ENCODE measurements around the gene SUMO3.

The SUMO3 gene

DNA sequence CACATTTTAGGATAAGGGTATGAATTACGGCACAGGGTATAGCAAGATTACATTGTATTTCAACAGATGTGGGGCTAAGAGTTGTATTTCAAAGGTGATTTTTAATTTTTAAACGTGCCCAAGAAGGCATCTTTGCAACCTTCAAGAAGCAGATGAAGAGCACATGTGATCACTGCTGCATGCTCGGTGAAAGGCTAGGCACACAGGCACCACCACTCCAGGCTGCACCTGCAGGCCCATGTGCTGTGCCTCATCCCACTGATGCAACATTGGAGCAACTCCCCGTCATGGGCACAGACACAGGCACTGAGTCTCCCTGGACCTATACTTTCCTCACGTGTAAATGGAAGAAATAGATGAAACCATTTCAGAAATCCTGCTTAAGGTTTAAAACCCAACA, 39.8 kb downstream of the SUMO3 start:
- DNase-seq: no peak

DNA sequence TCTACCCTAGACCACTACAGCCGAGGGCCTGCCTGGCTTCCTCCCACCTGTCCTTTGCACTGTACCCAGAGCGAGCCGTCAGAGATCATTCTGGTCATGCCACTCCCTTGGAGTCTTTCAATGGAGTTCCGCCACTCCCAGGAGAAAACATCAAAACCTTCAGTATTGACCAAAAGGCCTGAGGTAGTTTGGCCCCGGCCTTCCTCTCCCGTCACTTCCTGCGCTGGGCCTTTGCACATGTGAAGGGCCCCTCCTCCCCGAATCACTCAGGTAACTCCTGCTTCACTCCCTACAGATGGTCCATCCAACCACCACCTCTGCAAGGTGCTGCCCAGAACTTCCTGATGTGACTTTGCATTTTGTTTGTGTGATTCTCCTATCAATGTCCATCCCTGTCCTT, 42.9 kb downstream of the SUMO3 start:
- DNase-seq: no peak

DNA sequence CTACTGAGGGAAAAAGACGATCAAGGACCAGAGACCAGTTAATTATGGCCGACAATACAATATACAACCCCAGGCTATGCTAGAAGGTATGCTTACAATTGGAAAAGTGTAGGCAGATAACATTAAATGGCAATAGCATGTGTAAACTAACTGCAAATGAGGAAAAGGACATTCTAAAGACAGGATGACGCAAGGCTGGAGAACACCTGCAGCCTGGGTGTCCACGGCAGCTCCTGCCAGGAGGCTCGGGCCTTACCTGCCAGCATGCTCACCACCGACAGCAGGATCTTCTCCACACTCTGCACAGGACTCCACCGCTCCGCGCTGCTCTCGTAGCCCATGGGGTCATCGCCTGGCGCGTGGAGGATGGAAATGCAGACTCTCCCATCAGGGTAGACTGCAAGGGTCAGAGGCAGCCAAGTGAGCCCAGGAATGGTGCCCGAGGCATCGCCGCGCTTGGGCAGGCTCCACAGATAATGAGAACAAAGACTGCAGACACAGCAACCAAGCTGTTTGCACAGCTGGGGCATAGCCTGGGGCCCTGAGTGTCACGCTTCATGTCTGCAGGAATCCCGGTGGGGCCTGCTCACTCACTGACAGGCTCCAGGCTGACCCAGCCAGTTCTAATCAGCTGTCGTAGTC, 44.5 kb downstream of the SUMO3 start:
- DNase-seq: no peak

DNA sequence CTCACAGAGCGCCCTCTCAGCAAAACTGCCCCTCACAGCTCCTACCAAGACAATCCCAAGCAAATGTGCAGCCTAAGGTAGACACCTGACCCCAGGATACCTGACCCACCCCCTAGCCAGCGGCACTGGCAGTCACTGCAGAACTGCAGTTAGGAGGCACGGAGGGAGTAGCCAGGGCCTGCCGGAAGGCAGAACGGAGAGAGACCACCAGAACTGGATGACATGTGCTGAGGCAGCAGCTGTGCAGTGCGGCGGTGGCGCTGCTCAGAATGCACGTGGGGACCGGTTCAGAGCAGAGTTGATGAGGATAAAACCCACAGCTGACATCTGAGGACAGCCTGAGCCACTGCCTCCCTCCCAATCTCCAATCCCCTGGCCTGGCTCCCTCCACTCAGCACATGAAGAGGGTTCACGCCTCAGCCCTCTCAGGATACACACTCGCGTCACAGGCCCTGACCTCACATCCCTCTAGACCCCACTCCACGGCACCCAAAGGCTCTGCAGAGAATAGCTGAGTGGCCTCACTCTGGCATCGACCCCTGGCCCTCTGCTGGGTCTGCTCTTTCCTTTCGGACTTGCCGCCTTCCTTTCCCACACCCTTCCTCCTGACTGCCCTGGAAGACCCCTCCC, 45.9 kb downstream of the SUMO3 start:
- no peak for DNase-seq

DNA sequence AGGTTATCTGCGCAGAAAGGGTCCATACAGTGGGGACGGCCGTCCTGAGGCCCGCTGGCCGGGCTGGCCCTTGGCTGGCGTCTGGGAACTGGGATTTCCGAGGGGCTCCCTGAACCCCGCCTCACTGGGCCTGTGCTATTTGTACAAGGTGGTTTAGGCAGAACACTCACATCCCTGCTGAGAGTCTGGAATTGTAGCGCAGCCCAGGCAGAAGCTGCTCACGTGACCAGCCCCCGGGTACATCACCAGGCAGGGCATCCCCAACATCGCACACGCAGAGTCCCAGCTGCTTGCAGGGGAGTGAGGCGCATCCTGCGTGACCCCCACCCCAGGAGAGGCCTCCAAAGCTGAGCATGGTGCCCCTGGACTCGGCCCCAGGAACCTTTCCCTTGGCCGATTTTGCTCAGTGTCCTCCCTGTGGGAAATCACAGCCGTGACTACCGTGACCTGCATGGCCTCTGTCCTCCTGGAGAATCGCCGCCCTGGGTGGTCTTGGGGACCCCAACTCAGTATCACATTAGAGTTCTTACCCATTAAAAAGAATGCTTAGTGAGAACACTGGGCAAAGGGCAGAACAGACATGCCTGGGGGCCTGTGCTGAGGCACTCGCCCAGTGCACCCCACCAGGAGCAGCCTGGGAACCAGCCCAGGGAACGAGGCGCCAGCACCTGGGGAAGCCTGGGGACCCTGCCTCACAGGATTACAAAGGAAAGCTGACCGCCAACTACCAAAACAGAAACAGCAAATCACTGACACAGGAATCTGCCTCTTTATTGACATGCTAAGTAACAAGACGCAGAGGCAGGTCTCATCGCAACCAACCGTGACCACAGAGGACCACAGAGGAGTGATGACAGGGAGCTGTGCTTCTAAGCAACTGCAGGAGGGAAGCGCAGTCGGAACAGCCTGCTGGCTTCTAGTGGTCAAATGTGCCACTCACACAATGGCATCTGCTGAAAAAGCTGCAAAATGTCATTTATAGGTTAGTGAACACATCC, 49.7 kb downstream of the SUMO3 start:
- DNase-seq: no peak

DNA sequence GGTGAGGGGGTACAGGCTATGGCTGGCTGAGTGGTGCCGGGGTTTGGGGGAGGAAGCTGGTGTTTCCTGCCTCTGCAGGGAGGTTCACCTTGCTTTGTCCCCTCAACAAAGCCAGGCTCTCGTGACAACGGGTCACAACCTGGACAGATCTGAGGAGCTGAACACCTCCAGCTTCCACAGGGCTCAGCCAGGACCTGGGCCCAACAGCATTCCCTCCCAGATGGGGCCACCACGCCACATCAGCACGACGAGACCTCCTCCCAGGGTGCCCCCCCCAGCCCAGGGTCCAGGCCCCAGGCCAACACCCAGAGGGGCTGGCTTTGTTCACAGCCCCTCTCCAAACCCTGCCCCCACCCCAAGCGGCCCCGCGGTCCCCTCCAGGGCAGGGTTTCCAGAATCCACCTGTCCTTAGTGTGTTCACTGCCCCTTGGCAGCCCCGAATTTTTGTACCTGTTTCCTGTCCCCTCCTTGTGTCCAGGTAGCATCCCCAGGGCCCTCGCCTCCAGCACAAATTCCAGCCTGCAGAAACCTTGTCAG, 51.0 kb downstream of the SUMO3 start:
- no peak for DNase-seq

DNA sequence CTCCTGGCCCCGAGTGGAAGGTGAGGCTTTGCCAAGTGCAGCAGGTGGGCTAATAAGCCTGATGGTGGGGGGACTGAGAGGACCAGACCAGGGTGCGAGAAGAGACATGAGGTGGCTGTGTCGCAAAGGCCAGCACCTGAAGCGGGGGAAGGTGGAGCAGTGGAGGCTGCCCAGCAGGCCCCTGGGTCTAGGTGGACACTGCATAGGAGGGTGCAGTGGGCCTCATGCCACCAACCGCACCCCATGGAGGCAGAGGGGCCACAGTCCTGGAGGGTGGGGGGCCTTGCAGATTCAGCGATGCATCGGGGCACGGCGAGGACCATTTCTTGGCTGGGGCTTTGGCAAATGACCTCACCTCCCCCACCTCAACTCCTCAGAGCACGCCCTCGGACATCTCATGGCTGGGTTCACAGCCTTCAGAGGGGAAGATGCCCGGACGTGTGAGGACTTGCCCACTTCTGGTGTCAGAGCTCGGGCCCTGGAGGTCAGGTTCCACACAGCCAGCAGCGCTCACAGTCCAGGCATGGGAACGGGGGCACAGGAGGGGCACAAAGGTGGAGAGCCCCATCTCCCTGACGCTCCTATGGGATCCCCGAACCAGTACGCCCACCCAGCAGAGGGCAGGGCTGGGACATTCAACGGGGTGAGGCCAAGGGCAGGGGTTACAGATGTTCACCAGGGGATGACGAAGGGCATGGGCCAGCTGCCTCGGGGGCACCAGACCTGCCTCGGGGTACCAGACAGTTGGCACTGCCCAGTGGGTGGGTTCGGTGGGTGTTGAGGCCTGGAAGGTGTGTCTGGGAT, 51.6 kb downstream of the SUMO3 start:
- no peak for DNase-seq

DNA sequence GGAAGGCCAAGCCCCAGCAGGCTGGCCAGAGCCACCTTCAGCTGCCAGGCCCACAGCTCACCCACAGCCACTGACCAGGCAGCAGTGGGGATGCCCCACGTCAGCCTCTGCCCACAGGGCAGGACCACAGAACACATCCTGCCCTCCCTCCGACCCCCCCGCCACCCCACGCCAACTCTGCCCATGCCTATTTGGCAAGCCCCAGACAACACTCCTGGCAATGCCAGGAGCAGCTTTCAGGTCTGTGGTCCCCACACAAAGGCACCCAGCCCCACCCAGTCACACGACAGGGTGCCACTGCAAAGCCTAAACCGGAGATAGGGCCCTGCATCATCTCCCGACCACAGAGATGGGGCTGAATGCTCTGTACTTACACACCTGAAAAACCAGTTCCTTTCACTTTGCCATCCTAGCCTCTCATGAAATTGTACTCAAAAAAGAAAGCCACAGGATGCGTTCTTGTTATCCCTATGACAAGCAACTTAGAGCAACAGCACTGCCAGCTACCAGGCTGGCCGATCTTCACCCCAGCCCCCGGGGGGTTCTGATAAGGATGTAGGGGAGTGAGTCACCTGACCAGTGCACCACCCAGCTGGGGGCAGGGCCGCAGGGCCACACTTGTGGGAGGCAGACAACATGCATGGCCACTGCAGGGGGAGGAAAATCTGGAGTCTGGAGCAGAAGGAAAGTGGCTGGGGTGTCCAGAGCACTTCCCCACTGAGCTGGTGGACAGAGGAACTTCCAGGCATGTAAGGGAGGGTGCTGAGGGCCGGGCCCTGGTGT, 52.4 kb downstream of the SUMO3 start:
- peak; percentile 28 for DNase-seq

DNA sequence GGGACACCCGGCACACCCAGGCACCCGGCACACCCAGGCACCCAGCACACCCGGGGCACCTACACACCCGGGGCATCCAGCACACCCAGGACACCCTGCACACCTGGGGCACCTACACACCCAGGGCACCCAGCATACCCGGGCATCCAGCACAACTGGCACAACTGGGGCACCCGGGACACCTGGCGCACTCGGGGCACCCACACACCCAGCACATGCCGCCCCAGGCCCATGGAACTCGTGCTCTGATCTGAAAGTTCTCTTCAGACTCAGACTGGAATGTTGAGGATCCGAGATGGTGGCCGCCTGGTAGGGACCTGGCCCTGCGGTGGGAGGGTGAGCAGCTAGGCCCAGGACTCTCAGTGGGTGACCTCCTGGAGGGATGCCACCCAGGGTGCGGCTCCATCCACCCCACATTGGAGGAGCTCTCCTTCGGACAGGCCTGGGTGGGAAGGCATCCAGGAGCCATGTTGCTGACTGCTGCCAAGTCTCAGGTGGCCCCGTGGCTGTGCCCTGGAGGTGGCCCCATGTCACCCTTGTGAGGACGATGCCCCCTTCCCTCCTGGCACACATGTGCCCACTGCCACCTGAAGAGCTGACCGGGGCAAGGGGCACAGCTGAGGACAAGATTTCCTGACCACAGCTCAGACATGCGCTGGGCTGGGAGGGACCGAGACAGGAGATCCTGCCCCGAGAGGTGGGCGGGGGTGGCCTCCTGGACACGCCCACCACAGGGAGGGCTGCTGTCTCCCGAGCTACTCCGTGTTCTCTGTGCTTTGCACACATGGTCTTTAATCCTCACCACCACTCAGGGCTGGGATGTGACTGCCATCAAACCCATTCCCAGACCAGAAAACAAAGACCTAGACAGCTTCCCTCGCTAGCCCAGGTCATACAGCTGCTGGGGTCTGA, 53.3 kb downstream of the SUMO3 start:
- no peak for DNase-seq

DNA sequence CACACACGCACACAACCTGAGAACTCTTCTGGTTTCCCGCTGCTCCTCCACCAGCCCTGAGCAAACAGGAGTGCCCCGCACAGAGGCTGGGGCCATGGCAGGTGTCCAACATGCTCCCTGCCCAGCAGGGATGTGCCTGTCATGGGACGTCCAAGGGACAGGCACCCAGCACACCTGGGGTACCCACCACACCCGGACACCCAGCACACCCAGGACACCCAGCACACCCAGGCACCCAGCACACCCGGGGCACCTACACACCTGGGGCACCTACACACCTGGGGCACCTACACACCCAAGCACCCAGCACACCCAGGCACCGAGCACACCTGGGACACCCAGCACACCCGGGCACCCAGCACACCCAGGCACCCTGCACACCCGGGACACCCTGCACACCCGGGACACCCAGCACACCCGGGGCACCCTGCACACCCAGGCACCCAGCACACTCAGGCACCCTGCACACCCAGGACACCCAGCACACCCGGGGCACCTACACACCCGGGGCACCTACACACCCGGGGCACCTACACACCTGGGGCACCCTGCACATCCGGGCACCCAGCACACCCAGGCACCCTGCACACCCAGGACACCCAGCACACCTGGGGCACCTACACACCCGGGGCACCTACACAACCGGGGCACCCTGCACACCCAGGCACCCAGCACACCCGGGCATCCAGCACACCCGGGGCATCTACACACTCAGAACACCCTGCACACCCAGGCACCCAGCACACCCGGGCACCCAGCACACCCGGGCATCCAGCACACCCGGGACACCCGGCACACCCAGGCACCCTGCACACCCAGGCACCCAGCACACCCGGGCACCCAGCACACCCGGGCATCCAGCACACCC, 54.2 kb downstream of the SUMO3 start:
- DNase-seq: no peak

DNA sequence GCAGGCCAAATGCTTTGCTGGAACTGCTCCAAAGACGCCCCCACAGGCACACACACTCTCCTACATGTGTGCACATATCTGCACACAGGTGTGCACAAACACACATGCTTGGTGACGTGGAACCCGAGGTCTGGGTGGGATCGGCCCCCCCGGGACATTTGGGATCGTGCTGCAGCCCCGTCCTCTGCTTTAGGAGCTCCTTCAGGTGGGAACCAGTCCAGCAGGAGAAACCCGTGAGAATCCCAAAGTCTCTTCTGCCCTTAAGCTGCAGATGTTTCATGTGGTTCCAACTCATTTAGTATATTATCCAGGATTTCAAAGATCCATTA, 54.8 kb downstream of the SUMO3 start:
- no peak for DNase-seq

DNA sequence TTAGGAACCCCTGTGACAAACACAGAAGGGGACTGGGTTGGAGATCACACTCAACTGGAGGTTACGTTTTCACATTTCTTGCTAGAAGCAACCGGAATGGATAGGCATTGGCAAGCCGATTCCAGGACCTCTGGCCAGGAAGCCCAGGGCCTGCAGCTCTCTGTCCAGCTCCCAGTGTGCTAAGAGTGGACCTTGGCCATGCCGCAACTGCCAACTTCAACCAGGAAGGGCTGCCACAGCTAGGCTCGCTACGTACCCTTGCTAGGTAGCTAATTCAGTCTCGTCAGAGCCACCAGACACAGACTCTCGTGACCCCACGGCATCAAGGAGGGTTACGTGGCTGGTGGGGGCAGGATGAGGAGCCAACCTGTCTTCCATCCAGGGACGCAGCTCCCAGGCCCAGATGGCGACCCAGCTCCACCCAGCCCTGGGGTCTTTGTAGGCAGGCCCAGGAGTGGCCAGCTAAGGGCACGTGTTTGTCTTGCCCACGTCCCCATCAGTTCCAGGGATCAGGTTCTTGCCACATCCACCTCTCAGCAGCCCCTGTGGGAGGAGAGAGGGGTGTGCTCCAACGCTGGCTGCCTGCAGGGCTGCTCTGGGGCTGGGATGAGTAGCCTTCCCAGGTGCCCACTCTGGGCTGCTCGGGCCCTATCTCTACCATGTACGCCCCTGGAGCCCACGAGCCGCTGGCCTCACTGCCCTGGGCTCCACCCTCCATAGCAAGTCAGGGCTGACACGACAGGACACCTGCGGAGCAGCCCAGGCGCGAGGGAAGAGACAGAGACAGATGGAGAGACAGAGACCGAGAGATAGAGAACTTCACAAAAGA, 55.4 kb downstream of the SUMO3 start:
- no peak for DNase-seq

DNA sequence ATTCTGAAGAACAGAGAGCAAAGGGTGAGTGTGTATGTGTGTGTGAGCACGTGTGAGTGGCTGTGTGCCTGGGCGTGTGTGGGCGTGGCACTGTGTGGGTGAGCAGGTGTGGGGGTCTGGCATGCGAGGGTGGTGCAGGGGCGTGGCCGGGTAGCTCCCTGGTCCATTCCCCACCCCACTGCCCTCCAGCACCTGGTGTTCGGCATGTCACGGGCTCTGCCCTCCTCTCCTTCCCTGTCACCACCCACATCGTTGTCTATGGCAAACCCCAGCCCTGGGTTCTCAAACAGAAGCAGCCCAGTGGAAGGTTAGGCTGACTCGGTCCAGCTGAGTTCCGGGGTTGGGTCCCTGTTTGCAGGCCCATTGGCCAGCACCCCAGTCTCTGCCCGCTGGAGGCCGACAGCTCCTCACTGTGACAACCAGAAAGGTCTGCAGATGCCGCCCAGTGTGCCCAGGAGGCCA, 56.1 kb downstream of the SUMO3 start:
- no peak for DNase-seq

DNA sequence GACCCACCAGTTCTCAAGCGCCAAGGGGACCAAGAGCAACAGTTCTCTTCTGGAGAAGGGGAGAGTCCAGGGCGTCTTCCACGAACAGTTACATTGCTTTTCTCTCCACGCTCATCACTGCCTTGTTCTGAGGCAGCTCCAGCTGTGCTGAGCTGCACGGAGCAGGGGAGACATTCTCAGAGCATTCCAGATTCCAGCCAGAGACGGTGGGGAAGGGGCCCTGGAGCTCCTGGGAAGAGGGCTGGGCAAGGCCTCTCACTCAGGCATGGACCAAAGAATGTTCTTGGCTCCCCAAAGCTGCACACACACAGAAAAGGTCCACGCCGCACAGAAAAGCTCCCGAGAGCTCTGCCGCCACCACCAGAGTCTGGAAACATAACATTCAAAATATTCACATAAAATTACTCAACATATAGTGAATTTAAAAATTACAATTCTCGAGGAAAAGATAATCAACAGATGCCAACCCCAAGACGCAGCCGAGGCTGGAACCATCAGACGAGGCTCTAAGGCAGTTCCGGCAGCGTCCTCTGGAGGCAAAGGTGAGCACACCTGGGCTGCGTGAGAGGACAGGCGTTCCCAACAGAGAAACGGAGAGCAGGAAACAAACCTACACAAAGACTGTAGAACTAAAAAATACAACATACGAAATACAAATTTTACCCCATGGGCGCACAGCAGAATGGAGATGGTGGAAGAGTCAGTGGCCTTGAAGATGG, 56.7 kb downstream of the SUMO3 start:
- peak; percentile 46 for DNase-seq

DNA sequence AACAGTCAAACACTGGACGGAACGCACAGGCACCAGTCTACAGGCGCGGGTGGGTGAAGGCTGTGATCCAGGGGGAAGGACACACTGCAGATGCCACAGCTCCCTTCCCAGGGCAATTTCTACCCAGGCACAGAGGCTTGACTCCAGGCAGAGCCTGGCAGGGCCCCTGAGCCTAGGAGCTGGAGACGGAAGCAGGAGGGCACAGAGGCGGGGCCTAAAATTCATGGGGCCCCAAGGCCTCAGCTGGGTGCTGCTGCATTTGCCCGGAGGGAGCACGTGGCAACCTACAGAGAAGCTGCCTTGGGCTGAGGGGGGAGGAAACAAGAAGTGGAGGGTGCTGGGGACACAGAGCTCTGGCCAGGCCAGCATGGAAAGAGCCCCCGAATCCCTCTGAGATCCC, 57.5 kb downstream of the SUMO3 start:
- no peak for DNase-seq

DNA sequence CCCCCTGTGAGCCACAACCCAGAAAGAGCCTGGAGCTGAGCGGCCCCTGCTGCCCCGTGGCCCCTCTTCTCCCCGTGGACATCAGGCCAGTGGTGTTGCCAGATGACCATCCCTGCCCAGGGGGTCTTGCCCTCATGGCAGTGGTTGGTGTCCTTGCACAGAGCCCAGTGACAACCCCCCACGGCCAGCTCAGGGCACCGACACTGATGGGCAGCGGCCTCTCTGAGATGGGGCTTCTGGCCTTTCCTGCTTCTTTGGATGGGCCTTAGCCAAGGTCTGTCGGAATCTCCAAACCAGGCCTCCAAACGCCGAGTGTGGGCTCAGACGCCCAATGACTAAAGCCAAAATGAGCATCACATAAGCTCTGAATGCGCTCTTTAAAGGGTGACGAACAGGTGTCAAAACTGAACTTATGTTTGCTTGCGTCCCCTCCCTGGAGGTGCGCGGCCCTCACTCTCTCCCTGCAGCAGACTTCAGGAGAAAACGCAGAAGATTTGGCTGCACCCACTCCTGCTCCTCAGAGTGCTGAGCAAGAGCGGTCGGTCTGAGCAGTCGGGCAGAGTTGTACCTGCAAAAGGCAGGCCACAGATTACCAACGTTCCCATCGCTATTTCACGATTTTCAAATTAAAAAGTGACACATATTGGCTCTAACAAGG, 58.1 kb downstream of the SUMO3 start:
- DNase-seq: no peak

Measured in activated CD4-positive, alpha-beta T cell treated with anti-CD3 and anti-CD28 coated beads for 48 hours (primary cell).